Measurements from ENCODE around the gene MRGPRX2. TPM values are rescaled to one million over a fixed set of nuclear protein-coding genes. Genes with fewer than 3 reads are reported as not detected.

Gene MRGPRX2
- polyA plus RNA-seq, 1 of the 3 experiments (the other 2 are of a cell fraction): not detected

GRCh38 chr11:19026862-19027261, 33.7 kb downstream of the MRGPRX2 start:
- CTCF ChIA-PET: interaction anchor here (1.5 kb wide), 1 partner anchor 9 kb away, joined by 3 read pairs; no protein-coding TSS in a partner anchor

GRCh38 chr11:19025481-19026406, 34.8 kb downstream of the MRGPRX2 start:
- Histone ChIP-seq H3K9me3 (no peaks in the 10 kb centered on the region), H3K9me2 (no peaks in the 10 kb centered on the region), H3F3A (replicated peaks; ENCODE audit: insufficient read depth) (peaks cover 7% of the 10 kb centered on the region), H2AFZ (ENCODE audit: low read depth) (no peak overlapping the region), H3K9ac (no peak overlapping the region), H4K20me1 (ENCODE audit: insufficient read depth) (no peaks in the 10 kb centered on the region), H3K4me3 (ENCODE audit: low read depth in 2 of 2, low read length in 1 of 2) (no peak overlapping the region), H3K4me2 (no peak overlapping the region), H3K4me1 (ENCODE audit: control insufficient read depth in 1 of 2, insufficient read depth in 2 of 2, low read depth in 1 of 2, low read length in 1 of 2) (peaks cover 0 to 10% of the 10 kb centered on the region in 2 experiments; a peak in 2 of 4 replicates), H3K27me3 (ENCODE audit: insufficient read depth) (no peaks in the 10 kb centered on the region; the same call in 1 of the 2 replicates), H3K27ac (ENCODE audit: low read depth in 2 of 2, low read length in 1 of 2) (peak overlapping the region in 1 of 2 experiments; percentile 60; a peak in 2 of 4 replicates), H3K79me2 (ENCODE audit: insufficient read depth) (no peaks in the 10 kb centered on the region), H3K36me3 (replicated peaks in 1 of 2; ENCODE audit: control insufficient read depth in 1 of 2, insufficient read depth in 2 of 2, low read length in 1 of 2) (no peaks in the 10 kb centered on the region)
- TF ChIP-seq TCF12 (IDR thresholded peaks at IDR 0.05) (no peak), NRF1 (IDR thresholded peaks at IDR 0.05; ENCODE audit: low read depth, low read length) (no peak), POLR2AphosphoS5 (IDR thresholded peaks at IDR 0.05; ENCODE audit: low read depth, low read length) (no peak), RCOR1 (IDR thresholded peaks at IDR 0.05; ENCODE audit: low read length) (no peak), NFIC (IDR thresholded peaks at IDR 0.05; ENCODE audit: borderline replicate concordance) (no peak), EP300 (IDR thresholded peaks at IDR 0.05; ENCODE audit: borderline replicate concordance in 1 of 2, low read depth in 1 of 2, low read length in 1 of 2) (no peak; a peak in 1 of 4 replicates), TAF1 (IDR thresholded peaks at IDR 0.05; ENCODE audit: borderline replicate concordance, low read depth, low read length) (no peak), GATA2 (CRISPR knock-in tag; IDR thresholded peaks at IDR 0.05) (peak; percentile 44), PBX3 (IDR thresholded peaks at IDR 0.05) (no peak), CHD2 (IDR thresholded peaks at IDR 0.05; ENCODE audit: low read length, partially characterized antibody) (peak; percentile 69), FOXM1 (IDR thresholded peaks at IDR 0.05; ENCODE audit: low read depth) (no peak), USF1 (IDR thresholded peaks at IDR 0.05; ENCODE audit: borderline replicate concordance, low read depth) (no peak), FOXJ3 (CRISPR knock-in tag; IDR thresholded peaks at IDR 0.05) (no peak), TEAD4 (IDR thresholded peaks at IDR 0.05; ENCODE audit: borderline replicate concordance, insufficient read depth) (no peak), JUND (IDR thresholded peaks at IDR 0.05) (no peak)
- TF ChIP-seq, protein P1, sequence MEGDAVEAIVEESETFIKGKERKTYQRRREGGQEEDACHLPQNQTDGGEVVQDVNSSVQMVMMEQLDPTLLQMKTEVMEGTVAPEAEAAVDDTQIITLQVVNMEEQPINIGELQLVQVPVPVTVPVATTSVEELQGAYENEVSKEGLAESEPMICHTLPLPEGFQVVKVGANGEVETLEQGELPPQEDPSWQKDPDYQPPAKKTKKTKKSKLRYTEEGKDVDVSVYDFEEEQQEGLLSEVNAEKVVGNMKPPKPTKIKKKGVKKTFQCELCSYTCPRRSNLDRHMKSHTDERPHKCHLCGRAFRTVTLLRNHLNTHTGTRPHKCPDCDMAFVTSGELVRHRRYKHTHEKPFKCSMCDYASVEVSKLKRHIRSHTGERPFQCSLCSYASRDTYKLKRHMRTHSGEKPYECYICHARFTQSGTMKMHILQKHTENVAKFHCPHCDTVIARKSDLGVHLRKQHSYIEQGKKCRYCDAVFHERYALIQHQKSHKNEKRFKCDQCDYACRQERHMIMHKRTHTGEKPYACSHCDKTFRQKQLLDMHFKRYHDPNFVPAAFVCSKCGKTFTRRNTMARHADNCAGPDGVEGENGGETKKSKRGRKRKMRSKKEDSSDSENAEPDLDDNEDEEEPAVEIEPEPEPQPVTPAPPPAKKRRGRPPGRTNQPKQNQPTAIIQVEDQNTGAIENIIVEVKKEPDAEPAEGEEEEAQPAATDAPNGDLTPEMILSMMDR (IDR thresholded peaks at IDR 0.05): no peak
- ChIA-PET CTCF (interaction anchor here (1.0 to 1.5 kb wide), 4 partner anchors 10 to 51 kb away, joined by 3 read pairs; no protein-coding TSS in a partner anchor), POLR2A (no interaction called here)
- WGBS (ENCODE audit: low lambda C conversion rate): 15% methylated on average over 5 of the region's 5 CpGs
- peak; percentile 49 for DNase-seq

More at GRCh38 chr11:19026862-19027261, 33.7 kb downstream of the MRGPRX2 start:
- no peak for TF ChIP-seq GABPA (IDR thresholded peaks at IDR 0.05; ENCODE audit: low read depth)
- TF ChIP-seq FOXM1 (IDR thresholded peaks at IDR 0.05; ENCODE audit: low read depth): no peak
- TF ChIP-seq RCOR1 (IDR thresholded peaks at IDR 0.05; ENCODE audit: low read length): no peak
- TF ChIP-seq FOXJ3 (CRISPR knock-in tag; IDR thresholded peaks at IDR 0.05): no peak
- TF ChIP-seq RFX5 (IDR thresholded peaks at IDR 0.05; ENCODE audit: low read length): no peak
- no peak for TF ChIP-seq SMC3 (IDR thresholded peaks at IDR 0.05; ENCODE audit: low read depth, low read length)
- TF ChIP-seq, protein P1 (IDR thresholded peaks at IDR 0.05): no peak
- TF ChIP-seq SIN3A (IDR thresholded peaks at IDR 0.05; ENCODE audit: borderline replicate concordance, low read depth, low read length): no peak
- TF ChIP-seq JUND (IDR thresholded peaks at IDR 0.05): no peak
- no peak overlapping the region for H3K4me2 ChIP-seq
- H3K36me3 ChIP-seq (replicated peaks in 1 of 2; ENCODE audit: control insufficient read depth in 1 of 2, insufficient read depth in 2 of 2, low read length in 1 of 2): no peaks in the 10 kb centered on the region
- peaks cover 7% of the 10 kb centered on the region for H3F3A ChIP-seq (replicated peaks; ENCODE audit: insufficient read depth)
- no peaks in the 10 kb centered on the region for H3K79me2 ChIP-seq (ENCODE audit: insufficient read depth)
- no peak overlapping the region for H2AFZ ChIP-seq (ENCODE audit: low read depth)
- H3K9me3 ChIP-seq: no peaks in the 10 kb centered on the region
- H3K9ac ChIP-seq: no peak overlapping the region
- no peak overlapping the region for H3K4me3 ChIP-seq (ENCODE audit: low read depth in 2 of 2, low read length in 1 of 2)
- no peaks in the 10 kb centered on the region for H3K9me2 ChIP-seq
- no peaks in the 10 kb centered on the region for H4K20me1 ChIP-seq (ENCODE audit: insufficient read depth)
- H3K27me3 ChIP-seq (ENCODE audit: insufficient read depth): no peaks in the 10 kb centered on the region; the same call in 1 of the 2 replicates
- 41% methylated on average over 2 of the region's 2 CpGs for WGBS (ENCODE audit: low lambda C conversion rate)
- no peak for DNase-seq
- H3K4me1 ChIP-seq (ENCODE audit: control insufficient read depth in 1 of 2, insufficient read depth in 2 of 2, low read depth in 1 of 2, low read length in 1 of 2): peaks cover 0 to 10% of the 10 kb centered on the region in 2 experiments; a peak in 2 of 4 replicates
- POLR2A ChIA-PET: no interaction called here
- H3K27ac ChIP-seq (ENCODE audit: low read depth in 2 of 2, low read length in 1 of 2): no peak overlapping the region

All from SK-N-SH (cell line).